ENCODE measurements around the gene RPRD2.

GRCh38 chr1:150513351-150513791 is 149.4 kb downstream of the RPRD2 start:
- TF ChIP-seq SUZ12 (IDR thresholded peaks at IDR 0.05; ENCODE audit: extremely low read depth, insufficient read depth, insufficient read length) (no peak), ZNF274 (IDR thresholded peaks at IDR 0.05; ENCODE audit: low read depth, low read length) (no peak), YY1 (IDR thresholded peaks at IDR 0.05; ENCODE audit: insufficient read depth, insufficient read length) (no peak)
